Liver (tissue), 9 donors: ENCODE data around the gene CLCNKB. TPM values are rescaled to one million over a fixed set of nuclear protein-coding genes. Genes with fewer than 3 reads are reported as not detected.

ENCODE experiments used
- DNase-seq: peaks from one replicate; pipeline ENCODE4 v3.0.0-alpha.2; 2017; ENCODE audit warnings: low spot score
- H3K27ac ChIP-seq, 2 donors: one replicate each; pipeline ENCODE4 v1.7.0; 2013; ENCODE audit warnings: inconsistent platforms in 2 of 2, low read length in 2 of 2, control low read depth in 1 of 2, low read depth in 1 of 2, mild to moderate bottlenecking in 1 of 2
- H3K27me3 ChIP-seq, 4 donors: one replicate each; pipeline versions ENCODE4 v1.6.1 to v1.7.0; 2013; ENCODE audit warnings: low read length in 3 of 4, inconsistent platforms in 1 of 4, mild to moderate bottlenecking in 1 of 4, moderate library complexity in 1 of 4; ENCODE audit not compliant: control insufficient read depth in 4 of 4, insufficient read depth in 4 of 4
- H3K36me3 ChIP-seq, 4 donors: one replicate each; pipeline versions ENCODE4 v1.6.1 to v1.7.0; 2013; ENCODE audit warnings: low read length in 3 of 4, mild to moderate bottlenecking in 3 of 4, low read depth in 1 of 4, moderate library complexity in 1 of 4; ENCODE audit not compliant: control insufficient read depth in 4 of 4, insufficient read depth in 3 of 4
- H3K4me1 ChIP-seq, 4 donors: one replicate each; pipeline versions ENCODE4 v1.6.1 to v1.7.0; 2013; ENCODE audit warnings: low read length in 3 of 4, mild to moderate bottlenecking in 3 of 4, moderate library complexity in 1 of 4; ENCODE audit not compliant: control insufficient read depth in 4 of 4, insufficient read depth in 4 of 4
- H3K4me3 ChIP-seq, 3 donors: one replicate each; pipeline versions ENCODE4 v1.6.1 to v1.7.0; 2013; ENCODE audit warnings: low read length in 3 of 3, control low read depth in 1 of 3, low read depth in 1 of 3, mild to moderate bottlenecking in 1 of 3
- H3K9ac ChIP-seq, 2 donors: one replicate each; pipeline ENCODE4 v1.7.0; 2013; ENCODE audit warnings: low read length in 2 of 2, mild to moderate bottlenecking in 2 of 2, moderate library complexity in 2 of 2, control low read depth in 1 of 2, low read depth in 1 of 2
- H3K9me3 ChIP-seq, 4 donors: one replicate each; pipeline versions ENCODE4 v1.6.1 to v1.7.0; 2013; ENCODE audit warnings: low read length in 3 of 4; ENCODE audit not compliant: control insufficient read depth in 4 of 4
- EGR1 ChIP-seq, 2 donors: IDR thresholded peaks; 2 replicates each; pipeline ENCODE4 v1.6.1; 2016 to 2018; ENCODE audit warnings: antibody characterized with exemption in 2 of 2, low read depth in 2 of 2
- FOXA1 ChIP-seq: IDR thresholded peaks from 2 replicates; pipeline ENCODE4 v1.6.1; 2016; ENCODE audit warnings: antibody characterized with exemption
- GABPA ChIP-seq, 2 donors: IDR thresholded peaks in 1 of 2; conservative IDR thresholded peaks in 1 of 2; 2 replicates each; pipeline ENCODE4 v1.6.1; 2016; ENCODE audit warnings: antibody characterized with exemption in 2 of 2, mild to moderate bottlenecking in 1 of 2, moderate library complexity in 1 of 2
- HNF4A ChIP-seq, 2 donors: conservative IDR thresholded peaks; 2 replicates each; pipeline ENCODE4 v1.6.1; 2016; ENCODE audit warnings: antibody characterized with exemption in 2 of 2, mild to moderate bottlenecking in 2 of 2
- HNF4G ChIP-seq: IDR thresholded peaks from 2 replicates; pipeline ENCODE4 v1.6.1; 2016; ENCODE audit warnings: antibody characterized with exemption
- JUND ChIP-seq, 2 donors: IDR thresholded peaks; 2 replicates each; pipeline ENCODE4 v1.6.1; 2016; ENCODE audit warnings: antibody characterized with exemption in 2 of 2
- NR2F2 ChIP-seq: IDR thresholded peaks from 2 replicates; pipeline ENCODE4 v1.6.1; 2016; ENCODE audit warnings: antibody characterized with exemption
- RAD21 ChIP-seq, 2 donors: IDR thresholded peaks; 2 replicates each; pipeline ENCODE4 v1.6.1; 2016; ENCODE audit warnings: antibody characterized with exemption in 2 of 2, mild to moderate bottlenecking in 2 of 2
- REST ChIP-seq: IDR thresholded peaks from 2 replicates; pipeline ENCODE4 v1.6.1; 2016; ENCODE audit warnings: antibody characterized with exemption, mild to moderate bottlenecking
- RXRA ChIP-seq, 2 donors: IDR thresholded peaks; 2 replicates each; pipeline ENCODE4 v1.6.1; 2017 to 2018; ENCODE audit warnings: antibody characterized with exemption in 2 of 2, mild to moderate bottlenecking in 1 of 2
- SP1 ChIP-seq: IDR thresholded peaks from 2 replicates; pipeline ENCODE4 v1.6.1; 2018; ENCODE audit warnings: antibody characterized with exemption, mild to moderate bottlenecking
- TAF1 ChIP-seq: conservative IDR thresholded peaks from 2 replicates; pipeline ENCODE4 v1.6.1; 2016; ENCODE audit warnings: antibody characterized with exemption, mild to moderate bottlenecking
- YY1 ChIP-seq: IDR thresholded peaks from 2 replicates; pipeline ENCODE4 v1.6.1; 2016; ENCODE audit warnings: antibody characterized with exemption, mild to moderate bottlenecking
- WGBS: extraction: QIAGEN DNeasy Blood & Tissue Kit; methylation state at CpG from one replicate; pipeline ENCODE4 v1.1.7; 2013; 5-methylcytosine and 5-hydroxymethylcytosine counted together
- polyA plus RNA-seq, 2 donors: library from polyadenylated mRNA; stranded (reverse) in 1 of 2; unstranded in 1 of 2; fragments of 200-250 nt in 1 of 2; fragments of >200 nt in 1 of 2; fragmentation: Nextera tagmentation in 1 of 2; extraction: Ambion mirVana in 1 of 2; gene quantifications; one replicate each; pipeline versions ENCODE4 v1.2.1 to v1.2.3, GENCODE V29; 2013 to 2015
- total RNA-seq, 2 donors: library from RNA; depleted of rRNA; stranded (reverse); fragments of >200 nt; gene quantifications; one replicate each; pipeline ENCODE4 v1.2.3, GENCODE V29; 2014
- TF ChIP-seq, protein P1 (sequence below): fragments of 150-350 bp; IDR thresholded peaks from 2 replicates; pipeline ENCODE4 v1.5.1; 2017; ENCODE audit warnings: improper control_type of control experiment, low read depth, low read length; ENCODE audit not compliant: missing input control
- TF ChIP-seq, protein P2 (sequence below): IDR thresholded peaks from 2 replicates; pipeline ENCODE4 v1.6.1; 2016; ENCODE audit warnings: antibody characterized with exemption
- TF ChIP-seq, protein P3 (sequence below): IDR thresholded peaks from 2 replicates; pipeline ENCODE4 v1.6.1; 2016; ENCODE audit warnings: antibody characterized with exemption
- TF ChIP-seq, protein P4 (sequence below): IDR thresholded peaks from 2 replicates; pipeline ENCODE4 v1.6.1; 2016; ENCODE audit warnings: antibody characterized with exemption
- donor health status: healthy.
- donor health status: healthy.
- donor health status: healthy.
- donor health status: healthy.
- donor health status: healthy.

The CLCNKB gene
- total and polyA plus RNA-seq, 4 donors = not detected

GRCh38 chr1:16006010-16006409 lies 37.6 kb upstream of the CLCNKB start:
- TF ChIP-seq, protein P1, sequence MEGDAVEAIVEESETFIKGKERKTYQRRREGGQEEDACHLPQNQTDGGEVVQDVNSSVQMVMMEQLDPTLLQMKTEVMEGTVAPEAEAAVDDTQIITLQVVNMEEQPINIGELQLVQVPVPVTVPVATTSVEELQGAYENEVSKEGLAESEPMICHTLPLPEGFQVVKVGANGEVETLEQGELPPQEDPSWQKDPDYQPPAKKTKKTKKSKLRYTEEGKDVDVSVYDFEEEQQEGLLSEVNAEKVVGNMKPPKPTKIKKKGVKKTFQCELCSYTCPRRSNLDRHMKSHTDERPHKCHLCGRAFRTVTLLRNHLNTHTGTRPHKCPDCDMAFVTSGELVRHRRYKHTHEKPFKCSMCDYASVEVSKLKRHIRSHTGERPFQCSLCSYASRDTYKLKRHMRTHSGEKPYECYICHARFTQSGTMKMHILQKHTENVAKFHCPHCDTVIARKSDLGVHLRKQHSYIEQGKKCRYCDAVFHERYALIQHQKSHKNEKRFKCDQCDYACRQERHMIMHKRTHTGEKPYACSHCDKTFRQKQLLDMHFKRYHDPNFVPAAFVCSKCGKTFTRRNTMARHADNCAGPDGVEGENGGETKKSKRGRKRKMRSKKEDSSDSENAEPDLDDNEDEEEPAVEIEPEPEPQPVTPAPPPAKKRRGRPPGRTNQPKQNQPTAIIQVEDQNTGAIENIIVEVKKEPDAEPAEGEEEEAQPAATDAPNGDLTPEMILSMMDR = no peak
- TF ChIP-seq FOXA1 = no peak
- TF ChIP-seq TAF1 = no peak
- TF ChIP-seq, protein P2, sequence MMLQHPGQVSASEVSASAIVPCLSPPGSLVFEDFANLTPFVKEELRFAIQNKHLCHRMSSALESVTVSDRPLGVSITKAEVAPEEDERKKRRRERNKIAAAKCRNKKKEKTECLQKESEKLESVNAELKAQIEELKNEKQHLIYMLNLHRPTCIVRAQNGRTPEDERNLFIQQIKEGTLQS = no peak
- TF ChIP-seq SP1 = no peak
- TF ChIP-seq JUND (IDR thresholded peaks at IDR 0.05) = no peak
- no peak for TF ChIP-seq HNF4A (conservative IDR thresholded peaks at IDR 0.05)
- TF ChIP-seq, protein P3, sequence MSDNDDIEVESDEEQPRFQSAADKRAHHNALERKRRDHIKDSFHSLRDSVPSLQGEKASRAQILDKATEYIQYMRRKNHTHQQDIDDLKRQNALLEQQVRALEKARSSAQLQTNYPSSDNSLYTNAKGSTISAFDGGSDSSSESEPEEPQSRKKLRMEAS = no peak
- TF ChIP-seq NR2F2 = no peak
- no peak for TF ChIP-seq RAD21 (IDR thresholded peaks at IDR 0.05)
- no peak for TF ChIP-seq GABPA (IDR thresholded peaks at IDR 0.05 in 1 of 2, conservative IDR thresholded peaks at IDR 0.05 in 1 of 2)
- TF ChIP-seq, protein P4, sequence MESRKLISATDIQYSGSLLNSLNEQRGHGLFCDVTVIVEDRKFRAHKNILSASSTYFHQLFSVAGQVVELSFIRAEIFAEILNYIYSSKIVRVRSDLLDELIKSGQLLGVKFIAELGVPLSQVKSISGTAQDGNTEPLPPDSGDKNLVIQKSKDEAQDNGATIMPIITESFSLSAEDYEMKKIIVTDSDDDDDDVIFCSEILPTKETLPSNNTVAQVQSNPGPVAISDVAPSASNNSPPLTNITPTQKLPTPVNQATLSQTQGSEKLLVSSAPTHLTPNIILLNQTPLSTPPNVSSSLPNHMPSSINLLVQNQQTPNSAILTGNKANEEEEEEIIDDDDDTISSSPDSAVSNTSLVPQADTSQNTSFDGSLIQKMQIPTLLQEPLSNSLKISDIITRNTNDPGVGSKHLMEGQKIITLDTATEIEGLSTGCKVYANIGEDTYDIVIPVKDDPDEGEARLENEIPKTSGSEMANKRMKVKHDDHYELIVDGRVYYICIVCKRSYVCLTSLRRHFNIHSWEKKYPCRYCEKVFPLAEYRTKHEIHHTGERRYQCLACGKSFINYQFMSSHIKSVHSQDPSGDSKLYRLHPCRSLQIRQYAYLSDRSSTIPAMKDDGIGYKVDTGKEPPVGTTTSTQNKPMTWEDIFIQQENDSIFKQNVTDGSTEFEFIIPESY = no peak
- no peak for TF ChIP-seq HNF4G
- no peak for TF ChIP-seq YY1
- TF ChIP-seq EGR1 (IDR thresholded peaks at IDR 0.05; ENCODE audit: low read depth in 2 of 2) = no peak
- TF ChIP-seq RXRA (IDR thresholded peaks at IDR 0.05) = no peak
- TF ChIP-seq REST = no peak
- 87% methylated on average over 11 of the region's 11 CpGs for WGBS

More at GRCh38 chr1:16006010-16006409, 37.6 kb upstream of the CLCNKB start:
- no peak overlapping the region for H3K4me3 ChIP-seq
- H3K4me1 ChIP-seq = peaks cover 0 to 6% (median 2%) of the 10 kb centered on the region in 4 donors
- no peak for DNase-seq
- H3K9ac ChIP-seq = no peak overlapping the region
- no peaks in the 10 kb centered on the region for H3K36me3 ChIP-seq
- no peaks in the 10 kb centered on the region for H3K9me3 ChIP-seq
- no peak overlapping the region for H3K27ac ChIP-seq
- no peaks in the 10 kb centered on the region for H3K27me3 ChIP-seq
